CD4-positive, alpha-beta T cell treated with Interleukin-17A for 4 hours (primary cell): ENCODE measurements around the gene ARL2.
"Not testable (repeated sequence)": the region's sequence is repeated elsewhere in the genome, so short reads cannot be mapped to it uniquely, and the experiment has no call there.

Source experiments
- DNase-seq: peaks from one replicate; pipeline ENCODE4 v3.0.0-alpha.2; 2020; ENCODE audit warnings: mixed read lengths

ARL2 gene

GRCh38 chr11:65008873-65009272 lies 5.1 kb upstream of the ARL2 start:
- no peak for DNase-seq

DNA sequence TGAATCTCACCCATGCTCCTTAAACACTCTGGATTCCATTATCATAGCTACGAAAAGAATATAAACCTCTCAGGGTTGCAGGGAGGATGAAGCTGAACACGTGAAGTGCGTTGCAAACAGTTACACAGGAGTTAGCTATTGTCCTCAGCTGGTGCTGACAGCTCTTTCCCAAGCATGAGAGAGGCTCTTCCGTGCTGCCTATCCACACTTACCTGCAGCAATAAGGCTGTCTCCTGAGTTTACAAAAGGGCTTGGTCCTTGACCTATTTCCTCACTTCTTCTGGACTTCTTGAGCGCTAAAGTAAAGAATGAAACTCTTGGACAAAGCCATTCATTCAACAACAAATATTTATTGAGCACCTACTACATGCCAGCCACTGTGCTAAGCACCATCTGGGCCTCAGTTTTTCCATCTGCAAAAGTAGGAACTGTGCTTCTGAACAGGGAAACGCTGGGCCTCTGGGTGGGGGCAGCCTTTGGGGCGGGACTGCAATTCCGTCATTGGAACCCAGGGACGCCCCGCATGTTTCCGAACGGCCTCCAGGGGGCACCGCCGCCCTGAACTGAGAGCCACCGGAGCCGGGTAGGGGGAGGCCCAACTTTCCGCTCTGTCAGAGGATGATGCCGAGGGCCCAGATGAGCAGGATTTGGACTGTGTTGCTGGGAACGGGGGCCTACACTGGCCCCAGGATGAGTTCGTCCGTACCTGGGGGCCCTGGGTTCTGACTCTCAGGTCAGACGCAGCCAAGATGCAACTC lies 651 bp upstream of the ARL2 start:
- DNase-seq: peak; percentile 92

DNA sequence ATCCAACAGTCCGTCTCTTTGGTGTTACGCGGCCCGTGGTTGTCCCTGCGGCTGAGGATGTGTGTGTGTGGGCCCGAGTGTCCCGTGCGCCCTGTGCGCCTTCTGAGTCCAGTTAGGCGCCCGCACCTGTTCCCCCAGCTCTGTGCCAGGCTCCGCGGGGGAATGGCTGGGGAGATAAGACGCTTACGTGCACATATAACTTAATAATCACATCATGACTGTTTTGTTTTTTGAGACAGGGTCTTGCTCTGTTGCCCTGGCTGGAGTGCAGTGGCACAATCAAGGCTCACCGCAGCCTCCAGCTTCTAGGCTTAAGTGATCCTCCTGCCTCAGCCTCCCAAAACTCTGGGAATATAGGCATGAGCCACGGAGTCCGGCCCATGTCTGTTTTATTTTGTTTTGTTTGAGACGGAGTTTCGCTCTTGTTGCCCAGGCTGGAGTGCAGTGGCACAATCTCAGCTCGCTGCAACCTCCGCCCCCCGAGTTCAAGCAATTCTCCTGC lies 817 bp downstream of the ARL2 start:
- no peak for DNase-seq

DNA sequence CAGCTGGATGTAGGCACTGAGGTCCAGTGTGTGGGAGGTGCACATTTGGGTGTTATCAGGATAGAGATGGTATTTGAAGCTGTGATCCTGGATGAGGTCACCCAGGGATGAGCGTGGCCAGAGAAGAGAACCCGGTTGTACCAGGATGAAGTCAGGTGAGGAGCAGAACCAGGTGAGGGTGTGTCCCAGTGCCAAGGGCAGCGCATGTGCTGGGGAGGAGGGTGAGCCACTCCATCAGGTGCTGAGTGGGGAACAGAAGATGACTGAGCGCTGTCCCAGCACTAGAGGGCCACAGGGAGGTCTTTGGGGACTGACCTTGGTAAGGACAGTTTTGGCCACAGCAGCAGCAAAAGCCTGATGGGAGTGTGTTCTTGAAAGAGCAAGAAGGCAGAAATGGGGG lies 2.7 kb downstream of the ARL2 start:
- DNase-seq: no peak

DNA sequence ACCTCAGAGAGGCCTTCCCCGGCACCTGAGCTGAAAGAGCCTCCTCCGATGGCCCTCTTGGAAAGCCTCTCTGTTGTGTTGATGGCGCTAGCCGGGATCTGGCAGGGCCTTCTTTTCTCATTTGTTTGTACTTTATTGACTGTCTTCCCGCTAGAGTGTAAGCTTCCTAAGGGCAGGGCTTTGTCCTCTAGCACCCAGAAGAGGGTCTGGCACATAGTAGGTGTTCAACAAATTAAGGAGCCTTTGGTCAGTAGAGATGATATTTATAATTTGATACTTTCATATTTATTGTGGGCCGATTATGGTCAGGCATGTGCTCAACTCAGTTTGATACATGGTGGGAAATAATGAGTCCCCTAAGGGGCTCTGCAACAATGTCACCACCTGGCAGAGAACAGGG lies 4.0 kb downstream of the ARL2 start:
- no peak for DNase-seq

GRCh38 chr11:65019824-65020223 lies 5.9 kb downstream of the ARL2 start:
- no peak for DNase-seq

- DNase-seq: no peak
These were observed 7.0 kb downstream of the ARL2 start for GRCh38 chr11:65021003-65021402.

- no peak for DNase-seq
These were observed 7.5 kb downstream of the ARL2 start for GRCh38 chr11:65021509-65021908.

- DNase-seq: not testable (repeated sequence)
These were observed 9.5 kb downstream of the ARL2 start for GRCh38 chr11:65023502-65023901.

DNA sequence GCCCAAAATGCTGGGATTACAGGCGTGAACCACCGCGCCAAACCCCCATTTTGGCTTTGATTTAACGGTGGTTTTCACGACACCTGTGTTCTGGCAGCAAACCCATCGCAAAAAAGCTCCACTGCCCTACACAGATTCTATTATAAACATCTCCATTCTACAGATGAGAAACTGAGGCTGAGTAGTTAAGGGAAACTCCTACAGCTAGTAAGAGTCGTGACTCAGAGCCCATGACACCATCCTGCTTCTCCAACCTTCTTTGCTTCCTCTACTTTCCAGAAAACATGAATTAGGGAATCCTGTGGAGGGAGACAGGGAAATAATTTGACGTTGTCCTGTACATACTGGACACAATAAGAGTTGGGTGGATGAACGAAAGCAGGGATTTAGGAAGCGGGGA lies 12.8 kb downstream of the ARL2 start:
- no peak for DNase-seq

DNA sequence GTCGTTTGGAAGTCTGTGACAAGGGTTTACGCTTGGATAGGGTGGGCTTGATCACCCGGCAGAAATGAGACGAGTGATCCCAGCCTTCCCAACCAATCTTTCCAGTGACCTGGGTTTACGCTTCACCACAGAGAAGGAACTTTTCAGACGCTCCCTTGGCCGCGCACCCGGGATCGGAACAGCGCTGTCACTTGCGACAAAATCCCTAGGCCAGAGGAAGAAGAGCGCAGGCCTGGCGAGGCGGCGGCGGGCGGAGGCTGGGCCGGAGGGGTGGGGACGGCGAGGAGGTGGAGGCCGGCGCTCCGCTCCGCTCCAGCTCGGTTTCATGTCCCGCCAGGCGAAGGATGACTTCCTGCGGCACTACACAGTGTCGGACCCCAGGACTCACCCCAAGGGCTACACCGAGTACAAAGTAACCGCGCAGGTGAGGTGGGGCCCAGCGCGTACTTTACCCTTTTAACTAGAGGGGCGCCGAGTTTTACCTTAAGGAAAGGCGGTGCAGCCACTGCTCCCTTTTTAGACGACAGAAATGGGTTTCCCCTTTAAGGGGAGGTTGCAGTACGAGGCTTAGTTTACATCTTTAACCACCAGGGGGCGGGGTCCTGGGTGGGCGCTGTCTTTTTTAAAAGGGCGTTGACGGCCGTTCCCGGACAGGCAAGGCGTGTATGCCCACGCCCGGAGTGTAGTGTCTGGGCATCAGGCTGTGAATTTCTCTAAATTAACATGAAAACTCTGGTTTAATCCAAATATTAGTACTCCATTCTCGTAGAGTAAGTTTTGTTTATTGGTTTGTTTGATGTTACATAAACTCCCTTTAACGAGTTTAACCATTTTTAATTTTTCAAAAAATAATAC lies 13.5 kb downstream of the ARL2 start, which contains the start of gene SNX15:
TSS of gene SNX15 (plus strand) at position 227 of the 855 bp plus-strand sequence. CDS start at position 326, 99 bp downstream.
- peak; percentile 91 for DNase-seq

DNA sequence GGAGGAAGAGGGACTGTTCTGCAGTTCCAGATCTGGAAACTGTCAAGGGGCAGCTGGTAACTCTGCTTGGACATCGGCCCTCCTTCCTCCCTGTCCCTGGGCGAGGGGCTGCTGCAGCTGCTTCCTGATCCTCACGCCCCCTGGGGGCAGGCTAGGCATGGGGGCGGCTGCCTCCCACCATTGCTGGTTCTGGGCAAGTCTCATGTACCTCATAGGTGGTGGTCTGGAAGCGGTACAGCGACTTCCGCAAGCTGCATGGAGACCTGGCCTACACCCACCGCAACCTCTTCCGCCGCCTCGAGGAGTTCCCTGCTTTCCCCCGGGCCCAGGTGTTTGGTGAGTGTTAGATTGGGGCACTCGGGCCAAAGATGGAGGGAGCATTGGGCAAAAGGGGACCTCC lies 18.3 kb downstream of the ARL2 start:
- no peak for DNase-seq

DNA sequence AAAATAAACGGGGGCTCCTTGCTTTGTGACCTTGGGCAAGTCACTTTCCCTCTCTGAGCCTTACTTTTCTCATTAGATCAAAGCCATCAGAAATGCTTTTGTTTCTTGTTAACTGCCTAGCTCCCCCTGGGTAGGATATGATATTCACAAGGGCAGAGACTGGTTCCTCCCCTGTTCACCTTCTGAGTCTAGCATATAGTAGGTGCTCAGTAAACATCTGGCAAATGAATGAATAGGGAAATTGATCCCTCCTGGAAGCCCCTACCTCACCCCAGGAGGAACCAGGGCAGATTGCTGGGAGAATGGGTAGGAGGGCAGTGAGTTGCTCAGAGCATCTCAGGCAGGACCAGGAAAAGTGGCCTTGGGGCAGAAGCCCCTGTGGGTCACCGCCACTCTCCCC lies 20.5 kb downstream of the ARL2 start:
- DNase-seq: no peak

GRCh38 chr11:65035579-65035978 lies 21.6 kb downstream of the ARL2 start:
- no peak for DNase-seq

DNA sequence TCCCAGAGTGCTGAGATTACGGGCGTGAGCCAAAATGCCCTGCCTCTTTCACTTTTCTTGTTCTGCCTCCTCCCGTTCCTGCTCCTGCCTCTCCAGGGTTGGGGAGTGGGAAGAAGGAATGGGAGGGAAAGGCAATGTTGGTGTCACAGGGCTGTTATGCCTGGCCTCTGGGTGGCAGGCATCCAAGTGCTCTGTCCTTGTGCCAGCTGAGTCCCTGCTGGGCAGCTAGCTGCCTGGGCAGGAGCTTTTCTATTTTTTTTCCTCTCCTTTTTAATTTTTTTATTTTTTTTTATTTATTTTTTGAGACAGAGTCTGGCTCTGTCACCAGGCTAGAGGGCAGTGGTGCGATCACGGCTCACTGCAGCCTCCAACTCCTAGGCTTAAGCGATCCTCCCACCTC lies 23.0 kb downstream of the ARL2 start:
- no peak for DNase-seq

DNA sequence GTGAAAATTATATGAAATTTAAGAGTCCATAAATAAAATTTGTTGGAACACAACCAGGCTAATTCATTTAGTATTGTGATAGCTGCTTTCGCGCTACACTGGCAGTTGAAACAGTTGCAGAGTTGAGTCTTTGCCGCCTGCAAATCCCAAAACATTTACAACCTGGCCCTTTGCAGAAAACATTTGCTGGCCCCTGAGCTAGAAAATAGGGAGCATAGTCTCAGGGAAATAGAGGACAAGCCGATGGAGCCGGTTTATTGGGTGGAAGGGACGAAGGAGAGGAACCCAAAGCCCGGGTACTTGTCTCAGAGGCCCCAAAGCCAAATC lies 26.5 kb downstream of the ARL2 start:
- DNase-seq: no peak

GRCh38 chr11:65040847-65041622 lies 27.1 kb downstream of the ARL2 start, which contains the start of gene SAC3D1:
Gene SAC3D1, plus strand, starts transcription at chr11:65041210. Its CDS starts 83 bp downstream, at chr11:65041293.
- peak; percentile 90 for DNase-seq

- no peak for DNase-seq
These were observed 28.9 kb downstream of the ARL2 start for GRCh38 chr11:65042891-65043290.

DNA sequence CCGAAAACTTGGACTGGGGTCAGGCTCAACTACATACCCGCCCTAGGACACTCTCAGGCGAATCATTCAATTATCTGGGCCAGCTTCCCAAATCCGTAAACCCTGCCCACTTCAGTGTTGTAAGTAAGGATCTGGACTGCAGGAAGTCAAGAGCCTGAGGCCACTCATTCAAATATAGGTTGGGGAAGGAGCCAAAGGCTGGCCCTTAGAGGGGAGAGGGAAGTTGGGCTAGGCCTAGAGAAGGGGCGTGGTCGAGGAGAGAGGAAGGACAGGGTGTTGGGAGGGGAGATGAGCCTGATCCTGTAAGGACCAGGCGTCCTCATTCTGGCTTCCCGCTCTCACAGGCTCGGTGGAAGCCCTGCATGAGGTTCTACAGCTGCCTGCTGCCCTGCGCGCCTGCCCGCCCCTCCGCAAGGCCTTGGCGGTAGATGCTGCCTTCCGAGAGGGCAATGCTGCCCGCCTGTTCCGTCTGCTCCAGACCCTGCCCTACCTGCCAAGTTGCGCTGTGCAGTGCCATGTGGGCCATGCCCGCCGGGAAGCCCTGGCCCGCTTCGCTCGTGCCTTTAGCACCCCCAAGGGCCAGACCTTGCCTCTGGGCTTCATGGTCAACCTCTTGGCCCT lies 30.0 kb downstream of the ARL2 start:
- no peak for DNase-seq

DNA sequence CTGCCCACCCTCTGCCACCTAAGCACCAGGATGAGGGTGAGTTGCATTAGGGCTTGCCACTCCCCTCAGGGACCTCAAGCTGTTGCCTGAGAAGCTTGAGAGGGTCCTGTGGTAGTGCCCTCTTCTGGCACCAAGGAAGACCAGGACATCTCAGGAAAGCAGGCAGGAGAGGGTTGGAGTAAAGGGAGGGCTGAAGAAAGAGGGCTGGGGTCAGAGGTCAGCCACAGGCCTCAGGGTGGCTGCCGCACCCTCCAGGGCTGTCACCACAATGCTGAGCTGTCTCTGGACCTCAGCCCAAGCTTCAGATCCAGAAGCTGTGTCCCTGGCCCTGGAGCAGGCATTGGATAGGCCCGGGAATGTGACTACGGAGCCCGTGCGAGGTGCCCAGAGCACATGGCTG lies 31.1 kb downstream of the ARL2 start:
- no peak for DNase-seq

DNA sequence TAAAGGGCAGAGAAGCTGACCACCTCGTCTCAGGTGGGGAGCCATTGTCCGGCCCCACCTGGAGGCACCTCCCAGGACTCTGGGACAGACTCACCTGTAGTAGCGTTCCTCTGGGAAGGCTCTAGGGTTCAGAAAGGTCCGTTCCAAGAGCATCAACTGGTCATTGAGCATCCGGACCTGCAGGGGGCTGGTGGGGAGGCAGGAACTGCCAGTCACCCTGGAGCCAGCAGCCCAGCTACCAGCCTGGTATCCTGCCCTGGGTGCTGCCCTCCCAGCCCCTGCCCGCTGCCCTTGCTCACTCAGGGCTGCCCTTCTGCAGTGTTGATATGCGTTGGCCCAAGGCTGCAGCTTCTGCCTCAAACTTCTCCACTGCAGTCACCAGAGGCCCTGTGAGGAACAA lies 31.8 kb downstream of the ARL2 start:
- no peak for DNase-seq

DNA sequence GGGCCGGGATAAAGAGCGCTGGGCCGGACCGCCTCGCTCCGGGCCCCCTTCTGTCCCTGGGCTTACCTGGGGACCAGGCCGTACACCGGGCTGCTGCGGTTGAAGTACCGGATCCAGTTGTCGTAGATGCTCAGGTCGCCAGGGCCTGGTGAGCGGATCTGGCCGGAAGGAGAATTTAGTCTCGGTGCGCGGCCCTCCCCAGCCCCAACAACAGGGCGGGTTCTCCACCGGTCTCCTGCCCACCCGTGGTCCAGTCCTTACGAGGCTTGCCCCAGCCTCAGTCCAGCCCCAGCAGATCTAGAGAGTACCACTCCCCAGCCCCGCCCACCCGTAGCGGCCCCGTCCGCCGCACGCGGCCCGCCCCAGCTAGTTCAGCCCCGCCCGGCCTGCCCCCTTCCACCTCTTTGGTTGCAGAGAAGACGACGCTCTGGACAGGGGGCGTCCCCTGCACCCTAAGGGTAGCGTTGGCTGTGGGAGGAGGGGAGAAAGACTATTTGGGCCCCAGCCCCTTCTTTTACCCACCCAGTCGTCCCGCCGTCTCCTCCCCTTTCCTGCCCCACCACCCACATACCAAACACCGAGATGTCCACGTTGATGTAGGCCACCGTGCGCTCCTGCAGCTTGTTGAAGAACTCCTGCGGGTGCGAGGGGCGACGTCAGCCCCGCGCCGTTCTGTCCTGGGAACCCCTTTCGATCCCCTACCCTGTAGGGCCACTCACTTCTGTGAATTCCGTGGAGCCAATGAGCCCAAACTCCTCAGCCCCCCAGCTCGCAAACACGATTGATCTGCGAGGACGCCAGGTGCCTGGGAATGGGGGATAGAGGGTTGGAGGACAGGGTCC lies 33.8 kb downstream of the ARL2 start:
- peak; percentile 54 for DNase-seq
